PFSK-1 (cell line): ENCODE results near the gene ANKS1B.

ENCODE experiments used
- FOXP2 ChIP-seq: optimal IDR thresholded peaks from 2 replicates; pipeline ENCODE3; 2011; ENCODE audit warnings: borderline replicate concordance, control low read depth, inconsistent platforms; ENCODE audit not compliant: insufficient read depth; ENCODE audit errors: extremely low read length, extremely low read depth
- POLR2AphosphoS5 ChIP-seq: IDR thresholded peaks from 2 replicates; pipeline ENCODE4 v1.6.1; 2012; ENCODE audit warnings: low read depth, mild to moderate bottlenecking, control low read depth, low read length, moderate library complexity
- SIN3A ChIP-seq: IDR thresholded peaks from 2 replicates; pipeline ENCODE4 v1.6.1; 2012; ENCODE audit warnings: mild to moderate bottlenecking, low read length, moderate library complexity, borderline replicate concordance; ENCODE audit not compliant: insufficient read depth
- TAF1 ChIP-seq: IDR thresholded peaks from 2 replicates; pipeline ENCODE4 v1.6.1; 2012; ENCODE audit warnings: low read length, control low read depth, borderline replicate concordance; ENCODE audit not compliant: insufficient read depth
- TF ChIP-seq, protein P1 (sequence below), 2 experiments: IDR thresholded peaks; 2 replicates each; pipeline versions ENCODE4 v1.6.1 to v1.8.0; 2011 to 2012; ENCODE audit warnings: low read depth in 2 of 2, low read length in 2 of 2, control low read depth in 1 of 2, inconsistent platforms in 1 of 2, mild to moderate bottlenecking in 1 of 2, moderate library complexity in 1 of 2; ENCODE audit not compliant: insufficient read depth in 1 of 2

Gene ANKS1B

GRCh38 chr12:98980508-98980907 is 1004.2 kb downstream of the ANKS1B start:
- no peak for TF ChIP-seq SIN3A
- TF ChIP-seq FOXP2, result no peak
- no peak for TF ChIP-seq POLR2AphosphoS5
- TF ChIP-seq, protein P1, sequence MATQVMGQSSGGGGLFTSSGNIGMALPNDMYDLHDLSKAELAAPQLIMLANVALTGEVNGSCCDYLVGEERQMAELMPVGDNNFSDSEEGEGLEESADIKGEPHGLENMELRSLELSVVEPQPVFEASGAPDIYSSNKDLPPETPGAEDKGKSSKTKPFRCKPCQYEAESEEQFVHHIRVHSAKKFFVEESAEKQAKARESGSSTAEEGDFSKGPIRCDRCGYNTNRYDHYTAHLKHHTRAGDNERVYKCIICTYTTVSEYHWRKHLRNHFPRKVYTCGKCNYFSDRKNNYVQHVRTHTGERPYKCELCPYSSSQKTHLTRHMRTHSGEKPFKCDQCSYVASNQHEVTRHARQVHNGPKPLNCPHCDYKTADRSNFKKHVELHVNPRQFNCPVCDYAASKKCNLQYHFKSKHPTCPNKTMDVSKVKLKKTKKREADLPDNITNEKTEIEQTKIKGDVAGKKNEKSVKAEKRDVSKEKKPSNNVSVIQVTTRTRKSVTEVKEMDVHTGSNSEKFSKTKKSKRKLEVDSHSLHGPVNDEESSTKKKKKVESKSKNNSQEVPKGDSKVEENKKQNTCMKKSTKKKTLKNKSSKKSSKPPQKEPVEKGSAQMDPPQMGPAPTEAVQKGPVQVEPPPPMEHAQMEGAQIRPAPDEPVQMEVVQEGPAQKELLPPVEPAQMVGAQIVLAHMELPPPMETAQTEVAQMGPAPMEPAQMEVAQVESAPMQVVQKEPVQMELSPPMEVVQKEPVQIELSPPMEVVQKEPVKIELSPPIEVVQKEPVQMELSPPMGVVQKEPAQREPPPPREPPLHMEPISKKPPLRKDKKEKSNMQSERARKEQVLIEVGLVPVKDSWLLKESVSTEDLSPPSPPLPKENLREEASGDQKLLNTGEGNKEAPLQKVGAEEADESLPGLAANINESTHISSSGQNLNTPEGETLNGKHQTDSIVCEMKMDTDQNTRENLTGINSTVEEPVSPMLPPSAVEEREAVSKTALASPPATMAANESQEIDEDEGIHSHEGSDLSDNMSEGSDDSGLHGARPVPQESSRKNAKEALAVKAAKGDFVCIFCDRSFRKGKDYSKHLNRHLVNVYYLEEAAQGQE (IDR thresholded peaks at IDR 0.05; ENCODE audit: insufficient read depth in 1 of 2, low read depth in 2 of 2, low read length in 2 of 2), result no peak

- TF ChIP-seq, protein P1 (IDR thresholded peaks at IDR 0.05; ENCODE audit: insufficient read depth in 1 of 2, low read depth in 2 of 2, low read length in 2 of 2), result no peak
- TF ChIP-seq SIN3A (no peak), TAF1 (no peak), POLR2AphosphoS5 (no peak), FOXP2 (no peak)
Measured at GRCh38 chr12:98977186-98977585, 1007.5 kb downstream of the ANKS1B start.

DNA sequence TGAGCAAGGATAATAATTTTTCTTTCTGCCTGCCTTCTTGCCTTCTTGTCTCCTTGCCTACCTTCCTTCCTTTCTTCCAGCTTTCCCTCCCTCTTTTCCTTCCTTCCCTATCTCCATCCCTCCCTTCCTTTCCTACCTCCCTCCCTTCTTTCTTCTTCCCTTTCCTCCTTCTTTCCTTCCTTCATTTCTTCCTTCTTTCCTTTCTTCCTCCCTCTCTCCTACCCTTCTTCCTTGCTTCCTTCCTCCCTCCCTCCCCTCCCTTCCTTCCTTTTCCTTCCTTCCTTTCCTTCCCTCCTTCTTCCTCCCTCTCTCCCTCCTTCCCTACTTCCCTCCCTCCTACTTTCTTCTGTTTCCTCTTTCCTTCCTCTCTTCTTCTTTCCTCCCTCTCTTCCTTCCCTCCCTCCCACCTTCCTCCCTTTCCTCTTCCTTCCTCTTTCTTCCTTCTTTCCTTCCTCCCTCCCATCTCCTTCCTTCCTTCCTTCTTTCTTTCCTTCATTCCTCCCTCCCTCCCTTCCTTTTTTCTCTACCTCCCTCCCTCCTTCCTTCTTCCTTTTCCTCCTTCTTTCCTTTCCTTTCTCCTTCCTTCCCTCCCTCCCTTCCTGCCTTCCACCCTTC is 1009.9 kb downstream of the ANKS1B start:
- TF ChIP-seq TAF1, result no peak
- TF ChIP-seq FOXP2, result no peak
- TF ChIP-seq POLR2AphosphoS5, result no peak
- no peak for TF ChIP-seq SIN3A
- TF ChIP-seq, protein P1 (IDR thresholded peaks at IDR 0.05; ENCODE audit: insufficient read depth in 1 of 2, low read depth in 2 of 2, low read length in 2 of 2), result no peak

DNA sequence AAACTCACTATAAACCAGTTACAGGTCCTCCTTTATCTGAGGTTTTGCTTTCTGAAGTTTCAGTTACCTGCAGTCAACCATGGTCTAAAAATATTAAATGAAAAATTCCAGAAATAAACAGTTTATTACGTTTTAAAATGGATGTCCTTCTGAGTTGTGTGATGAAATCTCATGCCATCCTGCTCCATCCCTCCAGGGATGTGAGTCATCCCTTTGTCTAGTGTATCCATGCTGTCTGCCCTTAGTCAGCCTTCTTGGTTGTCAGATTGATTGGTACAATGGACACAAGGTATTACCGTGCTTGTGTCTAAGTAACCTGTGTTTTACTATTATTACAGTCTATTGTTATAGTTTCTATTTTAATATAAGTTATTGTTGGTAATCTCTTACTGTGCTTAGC is 1011.3 kb downstream of the ANKS1B start:
- TF ChIP-seq FOXP2 (no peak), SIN3A (no peak), TAF1 (no peak), POLR2AphosphoS5 (no peak)
- TF ChIP-seq, protein P1 (IDR thresholded peaks at IDR 0.05; ENCODE audit: insufficient read depth in 1 of 2, low read depth in 2 of 2, low read length in 2 of 2), result no peak

DNA sequence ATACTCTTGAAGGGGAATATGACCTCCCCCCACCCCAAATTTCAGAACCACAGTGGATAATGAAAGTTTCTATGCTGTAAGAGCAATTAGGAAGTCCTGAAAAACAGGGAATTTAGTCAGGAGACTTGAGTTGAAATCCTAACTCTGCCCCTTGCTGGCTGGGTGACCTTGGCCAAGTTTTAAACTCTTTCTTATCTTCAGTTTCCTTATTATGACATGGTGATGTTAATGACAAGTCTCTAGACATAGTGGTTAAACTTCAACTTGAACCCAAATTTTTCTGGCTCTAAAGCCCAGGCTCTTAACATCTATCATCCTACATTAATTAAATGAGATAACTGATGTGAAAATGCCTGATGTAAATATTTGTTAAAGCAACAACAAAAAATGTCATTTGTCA is 1013.8 kb downstream of the ANKS1B start:
- TF ChIP-seq POLR2AphosphoS5 (no peak), SIN3A (no peak)
